Neuronal stem cell (in vitro differentiated cells): ENCODE data around the gene SV2B.

Experiments
- DNase-seq: peaks from one replicate; pipeline ENCODE4 v3.0.0-alpha.2; 2013; ENCODE audit warnings: low spot score
- H2AFZ ChIP-seq: one replicate; pipeline ENCODE4 v1.6.1; 2013; ENCODE audit warnings: mild to moderate bottlenecking, low read length, inconsistent platforms
- H2AK5ac ChIP-seq: 2 replicates; pipeline ENCODE4 v1.6.1; 2013; ENCODE audit warnings: low read depth, mild to moderate bottlenecking, inconsistent platforms, low read length, moderate library complexity, mixed read lengths
- H2BK120ac ChIP-seq: 2 replicates; pipeline ENCODE4 v1.6.1; 2013; ENCODE audit warnings: low read depth, mild to moderate bottlenecking, inconsistent platforms, low read length, moderate library complexity, mixed read lengths
- H2BK12ac ChIP-seq: one replicate; pipeline ENCODE4 v1.6.1; 2013; ENCODE audit warnings: low read length, inconsistent platforms
- H2BK15ac ChIP-seq: 2 replicates; pipeline ENCODE4 v1.6.1; 2013; ENCODE audit warnings: mild to moderate bottlenecking, low read length, inconsistent platforms, mixed read lengths
- H2BK5ac ChIP-seq: one replicate; pipeline ENCODE4 v1.6.1; 2013; ENCODE audit warnings: inconsistent platforms, mild to moderate bottlenecking, low read length, moderate library complexity
- H3K14ac ChIP-seq: one replicate; pipeline ENCODE4 v1.6.1; 2013; ENCODE audit warnings: low read length, inconsistent platforms
- H3K18ac ChIP-seq: 2 replicates; pipeline ENCODE4 v1.6.1; 2013; ENCODE audit warnings: low read length, inconsistent platforms
- H3K23ac ChIP-seq: 2 replicates; pipeline ENCODE4 v1.6.1; 2013; ENCODE audit warnings: low read depth, mild to moderate bottlenecking, mixed read lengths, low read length, inconsistent platforms; ENCODE audit not compliant: poor library complexity
- H3K27ac ChIP-seq: replicated peaks from 3 replicates; pipeline ENCODE4 v1.5.1; 2013; ENCODE audit warnings: low read length, inconsistent platforms
- H3K27me3 ChIP-seq, 3 experiments: 2 replicates each; pipeline ENCODE4 v1.6.1; 2013; ENCODE audit warnings: low read length in 3 of 3, mild to moderate bottlenecking in 2 of 3, inconsistent platforms in 1 of 3, low read depth in 1 of 3, mixed read lengths in 1 of 3, moderate library complexity in 1 of 3; ENCODE audit not compliant: control insufficient read depth in 3 of 3, insufficient read depth in 3 of 3
- H3K36me3 ChIP-seq, 2 donors: replicated peaks in 1 of 2; 2 replicates each; pipeline ENCODE4 v1.6.1; 2013; ENCODE audit warnings: low read length in 2 of 2; ENCODE audit not compliant: control insufficient read depth in 2 of 2, insufficient read depth in 2 of 2
- H3K4ac ChIP-seq: 2 replicates; pipeline ENCODE4 v1.6.1; 2013; ENCODE audit warnings: inconsistent platforms, mild to moderate bottlenecking, low read length, moderate library complexity
- H3K4me1 ChIP-seq, 2 donors: 1 replicate in 1 of 2; 2 replicates in 1 of 2; pipeline ENCODE4 v1.6.1; 2013; ENCODE audit warnings: low read length in 2 of 2, low read depth in 1 of 2; ENCODE audit not compliant: control insufficient read depth in 2 of 2, insufficient read depth in 1 of 2
- H3K4me2 ChIP-seq: one replicate; pipeline ENCODE4 v1.6.1; 2013; ENCODE audit warnings: mild to moderate bottlenecking, low read length, inconsistent platforms; ENCODE audit not compliant: insufficient read depth, poor library complexity, severe bottlenecking
- H3K4me3 ChIP-seq, 2 donors: 2 replicates each; pipeline ENCODE4 v1.5.1; 2013; ENCODE audit warnings: low read length in 2 of 2, mild to moderate bottlenecking in 2 of 2, inconsistent platforms in 1 of 2, moderate library complexity in 1 of 2
- H3K79me1 ChIP-seq: one replicate; pipeline ENCODE4 v1.6.1; 2013; ENCODE audit warnings: low read depth, mild to moderate bottlenecking, inconsistent platforms, low read length, moderate library complexity
- H3K9ac ChIP-seq: one replicate; pipeline ENCODE4 v1.6.1; 2013; ENCODE audit warnings: mild to moderate bottlenecking, low read depth, low read length, inconsistent platforms; ENCODE audit not compliant: poor library complexity
- H3K9me3 ChIP-seq, 2 donors: replicated peaks in 1 of 2; 2 replicates each; pipeline versions ENCODE3 to v1.6.1; 2013; ENCODE audit warnings: low read length in 2 of 2, mild to moderate bottlenecking in 2 of 2, inconsistent platforms in 1 of 2, low read depth in 1 of 2, mixed read lengths in 1 of 2, moderate library complexity in 1 of 2; ENCODE audit not compliant: control insufficient read depth in 2 of 2, insufficient read depth in 1 of 2
- H4K8ac ChIP-seq: one replicate; pipeline ENCODE4 v1.6.1; 2013; ENCODE audit warnings: low read depth, mild to moderate bottlenecking, inconsistent platforms, low read length, moderate library complexity
- H4K91ac ChIP-seq: one replicate; pipeline ENCODE4 v1.6.1; 2013; ENCODE audit warnings: low read length, low read depth, mild to moderate bottlenecking, inconsistent platforms; ENCODE audit not compliant: poor library complexity
- WGBS, 2 donors: extraction: QIAGEN DNeasy Blood & Tissue Kit; methylation state at CpG; one replicate each; pipeline ENCODE4 v1.1.7; 2013; ENCODE audit warnings: missing lambda C conversion rate in 2 of 2, mixed read lengths in 1 of 2; ENCODE audit not compliant: insufficient read length in 2 of 2, insufficient replicate concordance in 1 of 2; ENCODE audit errors: extremely low coverage in 2 of 2; 5-methylcytosine and 5-hydroxymethylcytosine counted together

The SV2B gene

GRCh38 chr15:91225741-91226140, 125.7 kb downstream of the SV2B start:
- no peak overlapping the region for H3K4me2 ChIP-seq
- H3K18ac ChIP-seq: no peak overlapping the region
- peaks cover 0 to 3% of the 10 kb centered on the region in 2 donors for H3K4me1 ChIP-seq
- no peak overlapping the region for H2BK120ac ChIP-seq
- no peak overlapping the region for H3K4ac ChIP-seq
- no CpG with 5 or more reads among the region's 5 CpGs for WGBS, 2 donors
- no peak overlapping the region for H2AK5ac ChIP-seq
- no peak overlapping the region for H2BK12ac ChIP-seq
- no peak overlapping the region for H4K91ac ChIP-seq
- H2BK5ac ChIP-seq: no peak overlapping the region
- H2BK15ac ChIP-seq: no peak overlapping the region
- H2AFZ ChIP-seq: no peak overlapping the region
- H3K27me3 ChIP-seq: peaks cover 0 to 3% (median 0%) of the 10 kb centered on the region in 3 experiments
- H3K27ac ChIP-seq: no peak overlapping the region
- no peak overlapping the region for H3K9ac ChIP-seq
- no peak overlapping the region for H3K14ac ChIP-seq
- no peaks in the 10 kb centered on the region for H3K79me1 ChIP-seq
- H3K4me3 ChIP-seq: no peak overlapping the region
- no peak overlapping the region for H3K23ac ChIP-seq
- H3K9me3 ChIP-seq: no peaks in the 10 kb centered on the region
- no peaks in the 10 kb centered on the region for H3K36me3 ChIP-seq
- DNase-seq: no peak
- no peak overlapping the region for H4K8ac ChIP-seq

- H3K18ac ChIP-seq: no peak overlapping the region
Observed at GRCh38 chr15:91227117-91227516, 127.1 kb downstream of the SV2B start.

GRCh38 chr15:91227766-91228165, 127.7 kb downstream of the SV2B start:
- Histone ChIP-seq H4K8ac (no peak overlapping the region), H3K36me3 (no peaks in the 10 kb centered on the region), H2BK120ac (no peak overlapping the region), H3K27me3 (peaks cover 0 to 3% (median 0%) of the 10 kb centered on the region in 3 experiments), H3K23ac (no peak overlapping the region), H4K91ac (no peak overlapping the region), H3K9ac (no peak overlapping the region), H2BK15ac (no peak overlapping the region), H3K14ac (no peak overlapping the region), H2BK12ac (no peak overlapping the region), H3K4me1 (peaks cover 0 to 3% of the 10 kb centered on the region in 2 donors), H3K4me2 (no peak overlapping the region), H3K18ac (no peak overlapping the region), H3K4me3 (no peak overlapping the region), H2BK5ac (no peak overlapping the region), H3K9me3 (no peaks in the 10 kb centered on the region), H3K4ac (no peak overlapping the region), H3K79me1 (no peaks in the 10 kb centered on the region), H2AK5ac (no peak overlapping the region), H3K27ac (no peak overlapping the region), H2AFZ (no peak overlapping the region)
- DNase-seq: no peak
- WGBS, 2 donors: no CpG with 5 or more reads among the region's 5 CpGs

More at GRCh38 chr15:91227117-91227516, 127.1 kb downstream of the SV2B start:
- Histone ChIP-seq H3K9ac (no peak overlapping the region), H3K36me3 (no peaks in the 10 kb centered on the region), H3K27ac (no peak overlapping the region), H2BK15ac (no peak overlapping the region), H2BK12ac (no peak overlapping the region), H3K27me3 (peaks cover 0 to 3% (median 0%) of the 10 kb centered on the region in 3 experiments), H3K4ac (no peak overlapping the region), H3K23ac (no peak overlapping the region), H4K8ac (no peak overlapping the region), H2AK5ac (no peak overlapping the region), H3K14ac (no peak overlapping the region), H3K4me1 (peaks cover 0 to 3% of the 10 kb centered on the region in 2 donors), H3K79me1 (no peaks in the 10 kb centered on the region), H2AFZ (no peak overlapping the region), H4K91ac (no peak overlapping the region), H3K4me3 (no peak overlapping the region), H2BK120ac (no peak overlapping the region), H3K4me2 (no peak overlapping the region), H2BK5ac (no peak overlapping the region), H3K9me3 (no peaks in the 10 kb centered on the region)
- WGBS, 2 donors: no CpG with 5 or more reads among the region's 3 CpGs
- no peak for DNase-seq

DNA sequence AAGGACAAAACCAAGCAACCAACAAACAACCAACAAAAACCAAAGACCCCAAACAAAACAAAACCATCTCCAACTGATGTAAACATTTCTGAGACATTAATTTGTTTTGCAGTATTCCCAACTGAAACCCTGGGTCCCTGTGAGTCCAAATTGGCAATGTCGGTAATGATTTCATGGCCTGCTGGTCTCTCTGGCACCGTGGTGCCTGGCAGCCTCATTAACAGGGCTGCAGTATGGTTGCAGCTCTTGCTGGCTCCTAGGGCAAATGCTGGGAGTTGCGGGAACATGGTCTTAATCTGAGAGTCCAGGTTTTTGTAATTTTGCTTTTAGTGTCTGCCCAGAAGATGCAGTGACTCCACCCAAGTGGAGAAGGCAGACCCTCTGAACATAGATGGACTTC, 128.3 kb downstream of the SV2B start:
- no CpG with 5 or more reads among the region's 3 CpGs for WGBS, 2 donors
- Histone ChIP-seq H3K36me3 (no peaks in the 10 kb centered on the region), H3K23ac (no peak overlapping the region), H4K91ac (no peak overlapping the region), H3K18ac (no peak overlapping the region), H3K4ac (no peak overlapping the region), H3K9ac (no peak overlapping the region), H3K4me3 (no peak overlapping the region), H3K27ac (no peak overlapping the region), H3K4me2 (no peak overlapping the region), H2BK12ac (no peak overlapping the region), H2AFZ (no peak overlapping the region), H2BK15ac (no peak overlapping the region), H2AK5ac (no peak overlapping the region), H3K4me1 (peaks cover 0 to 3% of the 10 kb centered on the region in 2 donors), H4K8ac (no peak overlapping the region), H2BK120ac (no peak overlapping the region), H3K14ac (no peak overlapping the region), H3K79me1 (no peaks in the 10 kb centered on the region), H2BK5ac (no peak overlapping the region), H3K9me3 (no peaks in the 10 kb centered on the region), H3K27me3 (peaks cover 0 to 3% (median 0%) of the 10 kb centered on the region in 3 experiments)
- no peak for DNase-seq
